ENCODE measurements around the gene PREB.

Gene PREB

DNA sequence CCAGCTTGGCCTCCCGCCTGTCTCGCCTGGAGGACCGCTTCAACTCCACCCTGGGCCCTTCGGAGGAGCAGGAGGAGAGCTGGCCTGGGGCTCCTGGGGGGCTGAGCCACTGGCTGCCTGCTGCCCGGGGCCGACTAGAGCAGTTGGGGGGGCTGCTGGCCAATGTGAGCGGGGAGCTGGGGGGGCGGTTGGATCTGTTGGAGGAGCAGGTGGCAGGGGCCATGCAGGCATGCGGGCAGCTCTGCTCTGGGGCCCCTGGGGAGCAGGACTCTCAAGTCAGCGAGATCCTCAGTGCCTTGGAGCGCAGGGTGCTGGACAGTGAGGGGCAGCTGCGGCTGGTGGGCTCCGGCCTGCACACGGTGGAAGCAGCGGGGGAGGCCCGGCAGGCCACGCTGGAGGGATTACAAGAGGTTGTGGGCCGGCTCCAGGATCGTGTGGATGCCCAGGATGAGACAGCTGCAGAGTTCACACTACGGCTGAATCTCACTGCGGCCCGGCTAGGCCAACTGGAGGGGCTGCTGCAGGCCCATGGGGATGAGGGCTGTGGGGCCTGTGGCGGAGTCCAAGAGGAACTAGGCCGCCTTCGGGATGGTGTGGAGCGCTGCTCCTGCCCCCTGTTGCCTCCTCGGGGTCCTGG lies 51.5 kb downstream of the PREB start:
- H3K4me3 ChIP-seq (ENCODE audit: low read depth in 1 of 5, low read length in 5 of 5), result no peak overlapping the region
- H3K36me3 ChIP-seq (ENCODE audit: control insufficient read depth in 5 of 5, insufficient read depth in 5 of 5, low read length in 5 of 5), result no peaks in the 10 kb centered on the region
- H3K27me3 ChIP-seq (ENCODE audit: control insufficient read depth in 5 of 5, insufficient read depth in 4 of 5, low read length in 5 of 5), result no peaks in the 10 kb centered on the region
- H3K9me3 ChIP-seq (ENCODE audit: control insufficient read depth in 5 of 5, low read length in 5 of 5), result no peaks in the 10 kb centered on the region
- no peak overlapping the region for H3K9ac ChIP-seq (ENCODE audit: low read length in 5 of 5)
- H3K4me1 ChIP-seq (ENCODE audit: control insufficient read depth in 5 of 5, insufficient read depth in 5 of 5, low read length in 5 of 5), result peaks cover 2 to 70% (median 63%) of the 10 kb centered on the region in 5 donors
- no peak overlapping the region for H3K27ac ChIP-seq (ENCODE audit: low read depth, low read length)

DNA sequence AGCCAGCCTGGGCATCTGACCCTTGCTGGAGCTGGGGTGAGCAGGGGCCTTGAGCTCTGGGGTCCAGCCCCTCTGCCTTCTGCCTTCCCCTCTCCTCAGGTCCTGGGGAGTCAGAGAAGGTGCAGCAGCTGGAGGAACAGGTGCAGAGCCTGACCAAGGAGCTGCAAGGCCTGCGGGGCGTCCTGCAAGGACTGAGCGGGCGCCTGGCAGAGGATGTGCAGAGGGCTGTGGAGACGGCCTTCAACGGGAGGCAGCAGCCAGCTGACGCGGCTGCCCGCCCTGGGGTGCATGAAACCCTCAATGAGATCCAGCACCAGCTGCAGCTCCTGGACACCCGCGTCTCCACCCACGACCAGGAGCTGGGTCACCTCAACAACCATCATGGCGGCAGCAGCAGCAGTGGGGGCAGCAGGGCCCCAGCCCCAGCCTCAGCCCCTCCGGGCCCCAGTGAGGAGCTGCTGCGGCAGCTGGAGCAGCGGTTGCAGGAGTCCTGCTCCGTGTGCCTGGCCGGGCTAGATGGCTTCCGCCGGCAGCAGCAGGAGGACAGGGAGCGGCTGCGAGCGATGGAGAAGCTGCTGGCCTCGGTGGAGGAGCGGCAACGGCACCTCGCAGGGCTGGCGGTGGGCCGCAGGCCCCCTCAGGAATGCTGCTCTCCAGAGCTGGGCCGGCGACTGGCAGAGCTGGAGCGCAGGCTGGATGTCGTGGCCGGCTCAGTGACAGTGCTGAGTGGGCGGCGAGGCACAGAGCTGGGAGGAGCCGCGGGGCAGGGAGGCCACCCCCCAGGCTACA lies 52.3 kb downstream of the PREB start:
- Histone ChIP-seq H3K9ac (ENCODE audit: low read length in 5 of 5) (no peak overlapping the region), H3K4me1 (ENCODE audit: control insufficient read depth in 5 of 5, insufficient read depth in 5 of 5, low read length in 5 of 5) (peaks cover 2 to 69% (median 60%) of the 10 kb centered on the region in 5 donors), H3K4me3 (ENCODE audit: low read depth in 1 of 5, low read length in 5 of 5) (no peak overlapping the region), H3K27me3 (ENCODE audit: control insufficient read depth in 5 of 5, insufficient read depth in 4 of 5, low read length in 5 of 5) (no peaks in the 10 kb centered on the region), H3K9me3 (ENCODE audit: control insufficient read depth in 5 of 5, low read length in 5 of 5) (no peaks in the 10 kb centered on the region), H3K36me3 (ENCODE audit: control insufficient read depth in 5 of 5, insufficient read depth in 5 of 5, low read length in 5 of 5) (no peaks in the 10 kb centered on the region), H3K27ac (ENCODE audit: low read depth, low read length) (no peak overlapping the region)
